K562 (cell line): Measurements from ENCODE around the gene S100A4. TPM values are rescaled to one million over a fixed set of nuclear protein-coding genes. Genes with fewer than 3 reads are reported as not detected.

Experiments used
- AFF4 ChIP-seq: sonication (generic); formaldehyde crosslinking; IDR thresholded peaks from 2 replicates; pipeline ENCODE4 v1.8.0; 2023; ENCODE audit warnings: mild to moderate bottlenecking, missing genetic modification reagents
- ARNT ChIP-seq, 2 experiments: fragments of 450-650 bp; IDR thresholded peaks; 2 replicates each; pipeline ENCODE4 v1.6.1; 2016; ENCODE audit warnings: mild to moderate bottlenecking in 1 of 2
- BRD9 ChIP-seq: fragments of 450-650 bp; IDR thresholded peaks from 2 replicates; pipeline ENCODE4 v1.6.1; 2018; ENCODE audit warnings: low read depth; ENCODE audit not compliant: partially characterized antibody
- DNMT1 ChIP-seq: fragments of 450-650 bp; IDR thresholded peaks from 2 replicates; pipeline ENCODE4 v1.6.1; 2016; ENCODE audit warnings: antibody characterized with exemption, mild to moderate bottlenecking
- DPF2 ChIP-seq: fragments of 450-650 bp; IDR thresholded peaks from 2 replicates; pipeline ENCODE4 v1.6.1; 2016
- E2F6 ChIP-seq, 2 experiments: IDR thresholded peaks; 2 replicates each; pipeline ENCODE4 v1.6.1; 2011; ENCODE audit warnings: borderline replicate concordance in 1 of 2, control low read depth in 1 of 2, low read depth in 1 of 2, low read length in 1 of 2, mild to moderate bottlenecking in 1 of 2, mixed read lengths in 1 of 2, moderate library complexity in 1 of 2; ENCODE audit not compliant: insufficient read depth in 1 of 2, insufficient read length in 1 of 2, poor library complexity in 1 of 2, severe bottlenecking in 1 of 2; ENCODE audit errors: extremely low read depth in 1 of 2
- GABPB1 ChIP-seq: sonication (generic); formaldehyde crosslinking; IDR thresholded peaks from 2 replicates; pipeline ENCODE4 v1.8.0; 2022; ENCODE audit warnings: mild to moderate bottlenecking, missing genetic modification reagents
- HDGF ChIP-seq: fragments of 450-650 bp; IDR thresholded peaks from 2 replicates; pipeline ENCODE4 v1.6.1; 2016
- HNRNPLL ChIP-seq: fragments of 200-400 bp; formaldehyde crosslinking; IDR thresholded peaks from 2 replicates; pipeline ENCODE4 v1.6.1; 2017; ENCODE audit warnings: low read length, low read depth, mild to moderate bottlenecking; ENCODE audit not compliant: poor library complexity, severe bottlenecking
- LEF1 ChIP-seq: fragments of 450-650 bp; IDR thresholded peaks from 2 replicates; pipeline ENCODE4 v1.6.1; 2016; ENCODE audit warnings: mild to moderate bottlenecking
- MYBL2 ChIP-seq, 2 experiments: fragments of 450-650 bp in 1 of 2; sonication (generic) in 1 of 2; formaldehyde crosslinking in 1 of 2; IDR thresholded peaks; 2 replicates each; pipeline versions ENCODE4 v1.6.1 to v1.8.1; 2017 to 2022; ENCODE audit warnings: borderline replicate concordance in 1 of 2, inconsistent platforms in 1 of 2, low read depth in 1 of 2, mild to moderate bottlenecking in 1 of 2, missing genetic modification reagents in 1 of 2, moderate library complexity in 1 of 2
- NCOA2 ChIP-seq, 2 experiments: fragments of 450-650 bp; IDR thresholded peaks; 2 replicates each; pipeline ENCODE4 v1.6.1; 2018; ENCODE audit warnings: mild to moderate bottlenecking in 2 of 2, moderate library complexity in 1 of 2; ENCODE audit not compliant: partially characterized antibody in 2 of 2
- RBM15 ChIP-seq: fragments of 200-400 bp; formaldehyde crosslinking; IDR thresholded peaks from 2 replicates; pipeline ENCODE4 v1.6.1; 2018; ENCODE audit warnings: mild to moderate bottlenecking, low read length, moderate library complexity; ENCODE audit not compliant: insufficient read depth
- RBM25 ChIP-seq: fragments of 200-400 bp; formaldehyde crosslinking; IDR thresholded peaks from 2 replicates; pipeline ENCODE4 v1.6.1; 2018; ENCODE audit warnings: low read length, low read depth, moderate library complexity; ENCODE audit not compliant: severe bottlenecking
- SMAD4 ChIP-seq: fragments of 250-450 bp; sonication (Bioruptor Pico); conservative IDR thresholded peaks from 2 replicates; pipeline ENCODE4 v1.8.0; 2021; ENCODE audit warnings: inconsistent platforms, mild to moderate bottlenecking, moderate library complexity
- SNIP1 ChIP-seq: fragments of 450-650 bp; IDR thresholded peaks from 2 replicates; pipeline ENCODE4 v1.7.1; 2017; ENCODE audit warnings: low read depth, mild to moderate bottlenecking
- SREBF1 ChIP-seq: fragments of 150-350 bp; IDR thresholded peaks from 2 replicates; pipeline ENCODE4 v1.6.1; 2014; ENCODE audit warnings: antibody characterized with exemption, low read depth, low read length, borderline replicate concordance
- SRF ChIP-seq, 2 experiments: fragments of 250-450, 450-650 bp in 1 of 2; sonication (Bioruptor Pico) in 1 of 2; sonication (generic) in 1 of 2; formaldehyde crosslinking; IDR thresholded peaks; 2 replicates each; pipeline versions ENCODE4 v1.5.0 to v1.5.1; 2020 to 2022; ENCODE audit warnings: mild to moderate bottlenecking in 1 of 2, missing genetic modification reagents in 1 of 2
- TCFL5 ChIP-seq: fragments of 250-450 bp; sonication (Bioruptor Pico); conservative IDR thresholded peaks from 2 replicates; pipeline ENCODE4 v1.6.1; 2021; ENCODE audit warnings: mild to moderate bottlenecking, moderate library complexity, matching md5 sums
- TFAM ChIP-seq: fragments of 250-450 bp; sonication (Bioruptor Pico); conservative IDR thresholded peaks from 2 replicates; pipeline ENCODE4 v1.5.0; 2021; ENCODE audit warnings: mild to moderate bottlenecking, moderate library complexity
- ZNF512 ChIP-seq: IDR thresholded peaks from 2 replicates; pipeline ENCODE4 v1.6.1; 2016; ENCODE audit warnings: missing genetic modification characterization, missing compliant biosample characterization
- polyA plus RNA-seq, 8 experiments: library from polyadenylated mRNA; depleted of rRNA in 4 of 8; stranded (reverse) in 5 of 8; unstranded in 3 of 8; fragments of >200 nt; fragmentation: Nextera tagmentation in 2 of 8; fragmentation: Illumina TruSeq in 1 of 8; extraction: Ambion mirVana in 2 of 8; extraction: Trizol in 1 of 8; gene quantifications; 2 replicates each; pipeline versions ENCODE4 v1.2.1 to v1.2.3, GENCODE V29; 2011 to 2014; ENCODE audit warnings: inconsistent platforms in 1 of 8, missing spikeins in 1 of 8
- total RNA-seq, 7 experiments: library from RNA; depleted of rRNA in 6 of 7; stranded (reverse); fragments of >200 nt in 6 of 7; fragmentation: Illumina TruSeq in 2 of 7; extraction: Trizol in 2 of 7; gene quantifications; 2 replicates each; pipeline versions ENCODE4 v1.2.1 to v1.2.3, GENCODE V29; 2011 to 2021; ENCODE audit warnings: low replicate concordance in 1 of 7

The S100A4 gene
- total and polyA plus RNA-seq, 9 of the 15 experiments (the other 6 are each of a cell fraction or from before 2014, with no cell fraction given) = 3.7 to 20.1 (median 11.2) TPM

GRCh38 chr1:153568367-153569099 lies 22.9 kb upstream of the S100A4 start (continued):
- no peak for TF ChIP-seq ZNF512 (tag)
- TF ChIP-seq MYBL2 (IDR thresholded peaks at IDR 0.05; ENCODE audit: low read depth) = no peak
- no peak for TF ChIP-seq MYBL2 (CRISPR knock-in tag; IDR thresholded peaks at IDR 0.05; ENCODE audit: borderline replicate concordance)
- TF ChIP-seq SRF (CRISPR knock-in tag; IDR thresholded peaks at IDR 0.05) = no peak
- no peak for TF ChIP-seq LEF1
- TF ChIP-seq HDGF = no peak
- TF ChIP-seq SNIP1 = no peak
- TF ChIP-seq E2F6 (IDR thresholded peaks at IDR 0.05; ENCODE audit: borderline replicate concordance in 1 of 2, extremely low read depth in 1 of 2, insufficient read depth in 1 of 2, insufficient read length in 1 of 2, low read depth in 1 of 2, low read length in 1 of 2, poor library complexity in 1 of 2, severe bottlenecking in 1 of 2) = no peak
- peak; percentile 55 for TF ChIP-seq GABPB1
- no peak for TF ChIP-seq NCOA2 (IDR thresholded peaks at IDR 0.05; ENCODE audit: partially characterized antibody in 2 of 2)
- no peak for TF ChIP-seq SREBF1
- TF ChIP-seq TCFL5 = no peak
- peak; percentile 34 for TF ChIP-seq DPF2
- TF ChIP-seq TFAM (CRISPR knock-in tag) = no peak
- peak; percentile 74 for TF ChIP-seq SMAD4 (CRISPR knock-in tag)
- peak; percentile 59 for TF ChIP-seq BRD9
- TF ChIP-seq DNMT1 = no peak
- TF ChIP-seq HNRNPLL = no peak
- peak in 1 of 2 experiments; percentile 32; a peak in 1 of 4 replicates for TF ChIP-seq ARNT (IDR thresholded peaks at IDR 0.05)
- TF ChIP-seq RBM25 = no peak
- no peak; the same call in 1 of the 2 replicates for TF ChIP-seq AFF4
- no peak for TF ChIP-seq RBM15
